Measurements from ENCODE around the gene PTPRN.

- TF ChIP-seq CTCF (conservative IDR thresholded peaks at IDR 0.05; ENCODE audit: low read depth, low read length) (no peak), EZH2 (IDR thresholded peaks at IDR 0.05; ENCODE audit: borderline replicate concordance, low read depth, low read length, poor library complexity, severe bottlenecking) (no peak)
These were observed 16.6 kb downstream of the PTPRN start for GRCh38 chr2:219292616-219293015.
